Ascending aorta (tissue), 2 donors: ENCODE data around the gene DMD. TPM values are rescaled to one million over a fixed set of nuclear protein-coding genes. Genes with fewer than 3 reads are reported as not detected.

ENCODE experiments used
- DNase-seq, 2 donors: peaks; one replicate each; pipeline ENCODE4 v3.0.0-alpha.2; 2019; ENCODE audit warnings: low spot score in 2 of 2
- H3K27ac ChIP-seq, 2 donors: fragments of 200-600 bp; sonication (generic); one replicate each; pipeline ENCODE4 v1.5.1; 2016 to 2017; ENCODE audit warnings: mild to moderate bottlenecking in 1 of 2
- H3K27me3 ChIP-seq: fragments of 200-600 bp; sonication (generic); one replicate; pipeline ENCODE4 v1.5.1; 2017
- H3K36me3 ChIP-seq, 2 donors: fragments of 200-600 bp; sonication (generic); one replicate each; pipeline ENCODE4 v1.5.1; 2016
- H3K4me1 ChIP-seq, 2 donors: fragments of 200-600 bp; sonication (generic); one replicate each; pipeline ENCODE4 v1.5.1; 2016 to 2017; ENCODE audit warnings: mild to moderate bottlenecking in 1 of 2
- H3K4me3 ChIP-seq, 2 donors: fragments of 200-600 bp; sonication (generic); one replicate each; pipeline ENCODE4 v1.5.1; 2016 to 2017; ENCODE audit warnings: mild to moderate bottlenecking in 1 of 2
- H3K9me3 ChIP-seq, 2 donors: fragments of 200-600 bp; sonication (generic); one replicate each; pipeline ENCODE4 v1.5.1; 2016
- CTCF ChIP-seq, 3 experiments: fragments of 200-600 bp in 2 of 3; fragments of 450-650 bp in 1 of 3; sonication (generic) in 2 of 3; IDR thresholded peaks; one replicate each; pipeline ENCODE4 v1.5.1; 2016 to 2019; ENCODE audit warnings: antibody characterized with exemption in 3 of 3, mild to moderate bottlenecking in 1 of 3, moderate library complexity in 1 of 3
- intact Hi-C: fragments of 100-400 bp; cut with DNase I; formaldehyde crosslinking; loops from one replicate; pipeline ENCODE4 v1.15.1; 2023
- total RNA-seq: library from RNA; depleted of rRNA; stranded (reverse); fragments of >200 nt; gene quantifications from one replicate; pipeline ENCODE4 v1.1.0, GENCODE V29; 2016

DMD gene
- total RNA-seq, 1 donor from 2014 or later, result 40.0 TPM

GRCh38 chrX:31854716-31855115 is 1356.6 kb downstream of the DMD start:
- DNase-seq, result no peak
- Histone ChIP-seq H3K36me3 (no peaks in the 10 kb centered on the region), H3K9me3 (no peaks in the 10 kb centered on the region), H3K4me3 (no peak overlapping the region), H3K27ac (no peak overlapping the region), H3K4me1 (no peaks in the 10 kb centered on the region), H3K27me3 (no peaks in the 10 kb centered on the region)
- TF ChIP-seq CTCF (IDR thresholded peaks at IDR 0.05), result no peak
- intact Hi-C loops, result no loop called here

GRCh38 chrX:31851761-31852160 is 1359.6 kb downstream of the DMD start:
- TF ChIP-seq CTCF (IDR thresholded peaks at IDR 0.05), result no peak
- no peaks in the 10 kb centered on the region for H3K4me1 ChIP-seq
- no peak overlapping the region for H3K4me3 ChIP-seq
- intact Hi-C loops, result no loop called here
- H3K27ac ChIP-seq, result no peak overlapping the region
- DNase-seq, result no peak
- no peaks in the 10 kb centered on the region for H3K36me3 ChIP-seq
- H3K27me3 ChIP-seq, result no peaks in the 10 kb centered on the region
- H3K9me3 ChIP-seq, result no peaks in the 10 kb centered on the region

- Histone ChIP-seq H3K4me3 (no peak overlapping the region), H3K36me3 (no peaks in the 10 kb centered on the region), H3K4me1 (no peaks in the 10 kb centered on the region), H3K27ac (no peak overlapping the region), H3K9me3 (no peaks in the 10 kb centered on the region), H3K27me3 (no peaks in the 10 kb centered on the region)
- intact Hi-C loops, result no loop called here
- DNase-seq, result no peak
- TF ChIP-seq CTCF (IDR thresholded peaks at IDR 0.05), result no peak
These were observed 1363.6 kb downstream of the DMD start for GRCh38 chrX:31847773-31848172.

GRCh38 chrX:31845003-31845402 is 1366.3 kb downstream of the DMD start:
- no peaks in the 10 kb centered on the region for H3K36me3 ChIP-seq
- no peaks in the 10 kb centered on the region for H3K27me3 ChIP-seq
- H3K4me3 ChIP-seq, result no peak overlapping the region
- intact Hi-C loops, result no loop called here
- no peak overlapping the region for H3K27ac ChIP-seq
- no peaks in the 10 kb centered on the region for H3K9me3 ChIP-seq
- TF ChIP-seq CTCF (IDR thresholded peaks at IDR 0.05), result no peak
- H3K4me1 ChIP-seq, result no peaks in the 10 kb centered on the region
- DNase-seq, result no peak

GRCh38 chrX:31838617-31839016 is 1372.7 kb downstream of the DMD start:
- Histone ChIP-seq H3K27ac (no peak overlapping the region), H3K36me3 (no peaks in the 10 kb centered on the region), H3K27me3 (no peaks in the 10 kb centered on the region), H3K4me3 (no peak overlapping the region), H3K4me1 (no peaks in the 10 kb centered on the region), H3K9me3 (no peaks in the 10 kb centered on the region)
- intact Hi-C loops, result no loop called here
- no peak for TF ChIP-seq CTCF (IDR thresholded peaks at IDR 0.05)
- DNase-seq, result no peak

GRCh38 chrX:31837445-31838049 is 1373.8 kb downstream of the DMD start:
- intact Hi-C loops, result no loop called here

More at GRCh38 chrX:31837445-31838049, 1373.8 kb downstream of the DMD start:
- H3K9me3 ChIP-seq, result no peaks in the 10 kb centered on the region
- no peaks in the 10 kb centered on the region for H3K4me1 ChIP-seq
- H3K27ac ChIP-seq, result no peak overlapping the region
- no peak for DNase-seq
- H3K27me3 ChIP-seq, result no peaks in the 10 kb centered on the region
- H3K36me3 ChIP-seq, result no peaks in the 10 kb centered on the region
- TF ChIP-seq CTCF (IDR thresholded peaks at IDR 0.05), result no peak
- H3K4me3 ChIP-seq, result no peak overlapping the region
